GM19467 (cell line): ENCODE results near the gene TEX52.

Experiments used
- ATAC-seq: cut with Tn5 transposase; IDR thresholded peaks from one replicate; pipeline ENCODE4 v1.9.1; 2021; ENCODE audit warnings: mild to moderate bottlenecking, moderate library complexity; ENCODE audit not compliant: unreplicated experiment

The TEX52 gene

DNA sequence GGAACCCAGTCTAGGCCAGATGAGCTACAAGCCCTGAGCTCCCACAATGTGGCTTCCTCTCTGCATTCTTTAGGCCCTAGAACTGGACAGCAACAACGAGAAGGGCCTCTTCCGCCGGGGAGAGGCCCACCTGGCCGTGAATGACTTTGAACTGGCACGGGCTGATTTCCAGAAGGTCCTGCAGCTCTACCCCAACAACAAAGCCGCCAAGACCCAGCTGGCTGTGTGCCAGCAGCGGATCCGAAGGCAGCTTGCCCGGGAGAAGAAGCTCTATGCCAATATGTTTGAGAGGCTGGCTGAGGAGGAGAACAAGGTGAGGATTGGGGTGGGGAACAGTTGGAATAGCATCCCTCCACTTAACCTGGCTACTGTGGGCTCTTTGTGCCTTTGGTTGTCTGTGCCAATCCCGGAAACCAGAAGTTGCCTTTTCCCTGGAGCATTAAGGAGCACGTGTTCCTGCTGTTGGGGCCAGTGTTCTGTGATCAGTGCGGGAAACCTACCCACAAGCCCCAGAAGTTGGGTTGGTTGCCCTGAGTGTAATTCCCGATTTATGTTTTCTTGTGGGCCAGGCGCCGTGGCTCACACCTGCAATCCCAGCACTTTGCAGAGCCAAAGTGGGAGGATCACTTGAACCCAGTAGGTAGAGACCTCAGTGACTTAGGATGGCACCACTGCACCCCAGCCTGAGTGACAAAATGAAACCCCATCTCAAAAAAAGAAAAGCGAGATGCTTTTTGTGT is 55.6 kb downstream of the TEX52 start:
- no peak for ATAC-seq

GRCh38 chr12:2800046-2800570 is 56.7 kb downstream of the TEX52 start:
- ATAC-seq = no peak
